GM18858 (cell line): ENCODE measurements around the gene CALM3.
"Not testable (repeated sequence)": the region's sequence is repeated elsewhere in the genome, so short reads cannot be mapped to it uniquely, and the experiment has no call there.

ENCODE experiments used
- ATAC-seq: cut with Tn5 transposase; IDR thresholded peaks from one replicate; pipeline ENCODE4 v1.9.1; 2021; ENCODE audit not compliant: unreplicated experiment

CALM3 gene

GRCh38 chr19:46614114-46614722 is 13.1 kb downstream of the CALM3 start:
- no peak for ATAC-seq

DNA sequence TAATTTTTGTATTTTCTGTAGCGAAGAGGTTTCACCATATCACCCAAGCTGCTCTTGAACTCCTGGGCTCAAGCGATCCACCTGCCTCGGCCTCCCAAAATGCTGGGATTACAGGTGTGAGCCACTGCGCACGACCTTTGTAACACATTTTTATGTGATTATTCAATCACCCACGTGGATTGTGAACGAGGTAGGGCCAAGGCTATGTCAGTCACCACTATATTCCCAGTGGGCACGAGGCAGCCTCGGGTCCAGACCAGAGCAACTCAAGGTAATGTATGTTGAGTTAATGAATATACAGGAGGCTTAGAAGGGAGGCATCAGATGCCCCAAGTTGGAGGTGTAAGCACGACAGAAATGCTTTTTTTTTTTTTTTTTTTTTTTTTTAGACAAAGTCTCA is 14.8 kb downstream of the CALM3 start:
- ATAC-seq: no peak

DNA sequence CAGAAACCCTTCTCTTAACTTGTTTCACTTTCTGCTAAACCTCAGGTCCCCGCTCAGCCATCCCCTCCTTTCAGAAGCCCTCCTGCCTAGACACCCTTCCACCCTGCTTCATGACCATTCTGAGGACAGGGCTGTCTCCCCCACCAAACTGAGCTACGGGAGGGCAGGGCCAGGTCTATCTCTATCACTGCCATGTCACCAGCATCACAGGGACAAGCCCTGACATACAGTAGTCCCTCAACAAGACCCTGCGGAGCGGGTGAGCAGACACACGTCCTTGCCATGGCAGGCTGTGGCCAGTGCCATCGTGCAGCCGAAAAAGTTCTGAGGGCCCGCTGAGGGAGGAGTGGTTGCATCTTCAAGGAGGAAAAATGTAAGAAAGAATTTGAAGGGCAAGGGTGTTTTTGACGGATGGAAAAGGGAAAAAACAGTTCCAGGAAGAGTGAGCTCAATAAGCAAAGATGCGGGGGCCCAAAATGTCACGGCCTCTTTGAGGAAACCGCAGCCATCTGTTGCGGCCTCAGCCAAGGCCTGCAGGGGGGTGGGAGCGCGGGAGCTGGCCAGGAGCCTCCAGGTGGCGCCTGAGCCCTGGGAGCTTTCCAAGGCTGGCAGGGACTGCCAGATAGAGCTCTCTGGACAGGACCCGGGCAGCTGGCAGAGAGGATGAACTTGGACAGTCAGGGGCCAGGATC is 15.6 kb downstream of the CALM3 start:
- ATAC-seq: no peak

- ATAC-seq: no peak
These were observed 16.5 kb downstream of the CALM3 start for GRCh38 chr19:46617601-46618000.

- ATAC-seq: no peak
These were observed 17.6 kb downstream of the CALM3 start for GRCh38 chr19:46618670-46619231.

GRCh38 chr19:46620267-46620666 is 19.1 kb downstream of the CALM3 start:
- no peak for ATAC-seq

DNA sequence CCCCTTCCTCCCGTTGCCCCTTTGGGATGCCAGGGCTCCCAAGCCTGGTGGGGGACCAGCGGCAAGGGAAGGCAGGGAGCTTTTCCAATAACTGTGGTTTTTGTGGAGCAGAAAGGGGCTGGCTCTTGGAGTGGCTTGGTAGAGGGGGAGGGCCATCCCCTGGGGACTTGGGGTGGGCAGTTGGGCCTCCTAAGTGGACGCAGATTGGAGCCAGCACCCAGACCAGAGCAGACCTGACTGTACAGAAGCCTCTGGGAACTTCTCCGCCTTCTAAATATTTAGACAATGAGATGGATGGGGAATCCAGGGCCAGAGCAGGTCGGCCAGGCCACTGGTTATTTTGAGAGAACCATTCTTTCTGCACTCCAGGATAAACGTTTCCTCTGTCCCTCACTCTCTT is 19.6 kb downstream of the CALM3 start:
- no peak for ATAC-seq

- no peak for ATAC-seq
These were observed 20.3 kb downstream of the CALM3 start for GRCh38 chr19:46621191-46622117.

DNA sequence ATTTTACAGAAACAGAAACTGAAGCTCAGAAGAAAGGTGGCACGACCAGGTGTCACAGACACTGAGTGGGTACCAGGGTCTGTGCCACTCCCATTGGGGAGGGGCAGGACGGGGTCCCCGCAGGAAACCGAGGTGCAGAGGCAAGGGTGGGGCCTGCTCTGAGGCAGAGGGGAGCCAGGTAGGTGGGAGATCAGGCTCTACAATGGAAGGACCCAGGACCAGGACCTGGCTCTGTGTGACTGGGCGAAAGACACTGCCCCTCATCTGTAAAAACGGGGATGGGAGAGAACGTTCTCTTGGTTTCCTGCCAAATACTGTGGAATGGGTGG is 21.0 kb downstream of the CALM3 start:
- no peak for ATAC-seq

DNA sequence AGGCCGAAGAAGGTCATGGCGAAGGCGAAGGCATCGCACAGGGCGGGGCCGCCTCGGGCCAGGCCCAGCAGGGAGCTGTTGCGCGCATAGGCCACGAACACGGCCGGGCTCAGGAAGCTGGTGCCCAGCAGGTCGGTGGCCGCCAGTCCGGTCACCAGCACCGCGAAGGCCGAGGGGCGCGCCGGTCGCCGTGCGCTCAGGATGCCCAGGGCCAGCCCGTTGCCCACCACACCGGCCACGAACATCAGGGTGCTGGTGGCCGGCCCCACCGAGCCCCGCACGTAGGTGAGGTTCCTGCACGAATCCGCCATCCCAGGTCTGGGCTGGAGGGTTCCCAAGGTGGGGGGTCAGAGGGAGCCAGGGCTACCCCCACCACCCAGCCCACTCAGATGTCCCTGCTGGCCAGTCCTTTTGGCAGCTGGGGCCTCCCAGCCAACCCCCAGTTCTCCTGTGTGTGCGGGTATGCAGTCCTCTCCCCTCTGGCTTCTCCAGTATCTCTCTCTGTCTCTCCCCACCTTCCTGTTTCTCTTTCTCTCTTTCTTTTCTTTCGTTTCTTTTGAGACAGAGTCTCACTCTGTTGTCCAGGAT is 22.9 kb downstream of the CALM3 start:
- no peak for ATAC-seq

GRCh38 chr19:46624958-46625661 is 24.0 kb downstream of the CALM3 start, which contains the start of gene PTGIR:
Gene PTGIR (minus strand): TSS chr19:46625089. CDS start chr19:46624225, 864 bp downstream.
- no peak for ATAC-seq

- no peak for ATAC-seq
These were observed 24.6 kb downstream of the CALM3 start for GRCh38 chr19:46625731-46626130.

GRCh38 chr19:46626446-46626845 is 25.3 kb downstream of the CALM3 start:
- ATAC-seq: no peak

GRCh38 chr19:46628970-46629369 is 27.8 kb downstream of the CALM3 start:
- ATAC-seq: not testable (repeated sequence)

DNA sequence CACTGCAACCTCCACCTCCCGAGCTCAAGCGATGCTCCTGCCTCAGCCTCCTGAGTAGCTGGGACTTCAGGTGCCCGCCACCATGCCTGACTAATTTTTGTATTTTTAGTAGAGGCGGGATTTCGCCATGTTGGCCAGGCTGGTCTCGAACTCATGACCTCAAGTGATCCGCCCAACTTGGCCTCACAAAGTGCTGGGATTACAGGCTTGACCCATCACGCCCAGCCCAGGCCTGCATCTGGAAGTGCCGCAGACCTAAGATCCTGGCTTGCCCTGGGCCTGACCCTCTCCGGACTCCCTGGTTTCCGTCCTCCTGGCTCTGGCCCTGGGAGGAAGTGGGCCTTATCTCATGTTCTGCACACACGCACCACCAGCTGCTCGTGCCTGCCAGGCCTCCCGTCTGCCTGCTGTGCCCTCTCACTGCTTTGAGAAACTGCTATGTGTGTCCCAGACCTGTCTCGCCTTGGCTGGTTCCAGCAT is 28.5 kb downstream of the CALM3 start:
- no peak for ATAC-seq

GRCh38 chr19:46630586-46631205 is 29.6 kb downstream of the CALM3 start:
- ATAC-seq: no peak

- ATAC-seq: no peak
These were observed 30.4 kb downstream of the CALM3 start for GRCh38 chr19:46631481-46631880.

DNA sequence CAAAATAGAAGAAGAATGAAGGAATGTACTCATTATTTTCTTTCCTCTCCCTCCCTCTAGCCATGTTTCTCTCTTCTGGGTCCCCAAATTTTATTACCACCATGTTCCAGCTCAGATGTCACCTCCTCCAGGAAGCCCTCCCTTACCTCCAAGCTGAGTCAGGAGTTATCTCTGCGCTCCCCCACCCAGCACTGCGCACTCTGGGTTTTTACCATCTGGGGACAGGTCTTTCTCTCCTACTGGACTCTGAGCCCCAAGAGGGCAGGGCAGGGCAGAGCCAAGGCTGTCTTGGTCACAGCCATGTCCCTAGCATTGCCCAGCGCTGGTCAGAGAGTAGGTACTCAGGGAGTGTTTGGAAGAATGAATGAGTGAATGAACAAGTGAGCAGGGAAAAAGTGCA is 32.0 kb downstream of the CALM3 start:
- ATAC-seq: no peak

GRCh38 chr19:46634045-46634655 is 33.0 kb downstream of the CALM3 start:
- no peak for ATAC-seq
